Left forelimb (tissue), 1 donor: ENCODE results near the gene PROCR.
"Not testable (repeated sequence)": the region's sequence is repeated elsewhere in the genome, so short reads cannot be mapped to it uniquely, and the experiment has no call there.

Experiments used
- DNase-seq: peaks from one replicate; pipeline ENCODE4 v3.0.0-alpha.2; 2018; ENCODE audit warnings: low spot score

The PROCR gene

GRCh38 chr20:35171753-35172433 lies at the start of gene PROCR:
Gene PROCR, plus strand, starts transcription at chr20:35172072. Its CDS starts 83 bp downstream, at chr20:35172155.
- DNase-seq = peak; percentile 89

GRCh38 chr20:35122756-35123405 lies 49.0 kb upstream of the PROCR start:
- no peak for DNase-seq

GRCh38 chr20:35125753-35126152 lies 46.1 kb upstream of the PROCR start:
- no peak for DNase-seq

DNA sequence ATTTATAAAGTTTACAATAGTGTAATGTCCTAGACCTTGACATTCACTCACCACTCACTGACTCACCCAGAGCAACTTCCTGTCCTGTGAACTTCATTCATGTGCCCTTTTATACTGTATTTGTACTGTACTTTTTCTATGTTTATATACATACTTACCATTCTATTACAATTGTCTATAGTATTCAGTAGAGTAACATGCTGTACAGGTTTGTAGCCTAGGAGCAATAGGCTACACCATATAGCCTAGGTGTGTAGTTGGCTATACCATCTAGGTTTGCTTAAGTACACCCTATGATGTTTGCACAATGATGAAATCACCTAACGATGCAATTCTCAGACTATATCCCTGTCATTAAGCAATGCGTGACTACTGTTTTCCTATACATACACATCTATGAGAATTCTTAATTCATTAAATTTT lies 42.2 kb upstream of the PROCR start:
- no peak for DNase-seq

GRCh38 chr20:35131934-35132333 lies 39.9 kb upstream of the PROCR start:
- DNase-seq = no peak

DNA sequence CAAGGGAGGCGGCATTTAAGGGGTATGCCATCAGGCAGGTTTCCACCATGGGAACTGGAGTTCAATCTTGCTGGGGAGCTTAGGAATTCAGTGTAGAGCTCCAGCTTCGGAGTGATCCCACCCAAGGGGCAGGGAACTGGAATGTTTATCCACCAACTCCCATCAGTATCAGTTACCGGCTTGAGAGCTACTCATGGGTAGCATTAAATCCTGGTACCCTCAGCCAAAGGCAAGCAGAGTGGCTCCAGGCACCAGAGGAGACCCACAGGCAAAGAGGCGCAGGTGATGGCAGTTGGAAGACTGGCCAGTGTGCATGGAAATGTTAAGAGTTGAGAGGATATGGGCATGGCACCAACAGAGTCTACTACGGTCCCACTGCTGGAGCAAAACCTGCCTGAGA lies 38.8 kb upstream of the PROCR start:
- DNase-seq = no peak

DNA sequence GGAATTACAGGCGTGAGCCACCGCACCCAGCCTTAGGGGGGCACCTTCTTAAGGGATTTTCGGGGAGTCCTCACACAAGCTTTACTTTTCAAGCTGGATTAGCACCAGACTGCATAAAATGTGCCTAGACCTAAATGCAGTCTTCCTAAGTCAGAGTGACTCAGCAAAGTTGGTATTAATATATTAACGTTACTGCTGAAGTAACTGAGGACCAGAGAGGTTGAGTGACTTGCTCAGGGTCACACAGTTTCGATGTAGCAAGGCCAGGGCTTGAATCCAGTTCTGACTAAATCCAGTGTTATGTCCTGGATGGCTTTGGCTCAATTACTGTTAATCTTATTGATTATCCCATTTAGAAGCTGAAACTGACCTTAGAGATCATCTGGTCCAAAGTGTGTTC lies 38.1 kb upstream of the PROCR start:
- no peak for DNase-seq

- no peak for DNase-seq
Measured at GRCh38 chr20:35134472-35134871, 37.4 kb upstream of the PROCR start.

DNA sequence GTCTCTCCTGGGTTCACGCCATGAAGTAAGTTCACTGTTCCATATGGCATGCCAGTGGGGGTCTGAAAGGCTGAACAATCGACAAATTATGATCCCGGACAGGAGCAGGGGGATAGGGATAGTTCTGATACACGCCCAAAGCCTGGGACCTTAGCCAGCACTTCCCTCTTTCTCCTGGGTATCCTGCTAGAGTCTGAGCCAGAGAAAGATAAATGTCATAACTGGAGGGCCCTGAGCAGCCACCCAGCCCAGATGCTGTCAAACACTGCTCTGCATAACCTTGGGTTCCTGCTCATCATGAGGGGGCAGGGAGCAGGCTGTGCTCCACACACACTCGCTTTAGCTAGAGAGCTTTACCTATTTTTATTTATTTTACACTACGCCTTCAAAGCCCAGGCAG lies 37.0 kb upstream of the PROCR start:
- no peak for DNase-seq

DNA sequence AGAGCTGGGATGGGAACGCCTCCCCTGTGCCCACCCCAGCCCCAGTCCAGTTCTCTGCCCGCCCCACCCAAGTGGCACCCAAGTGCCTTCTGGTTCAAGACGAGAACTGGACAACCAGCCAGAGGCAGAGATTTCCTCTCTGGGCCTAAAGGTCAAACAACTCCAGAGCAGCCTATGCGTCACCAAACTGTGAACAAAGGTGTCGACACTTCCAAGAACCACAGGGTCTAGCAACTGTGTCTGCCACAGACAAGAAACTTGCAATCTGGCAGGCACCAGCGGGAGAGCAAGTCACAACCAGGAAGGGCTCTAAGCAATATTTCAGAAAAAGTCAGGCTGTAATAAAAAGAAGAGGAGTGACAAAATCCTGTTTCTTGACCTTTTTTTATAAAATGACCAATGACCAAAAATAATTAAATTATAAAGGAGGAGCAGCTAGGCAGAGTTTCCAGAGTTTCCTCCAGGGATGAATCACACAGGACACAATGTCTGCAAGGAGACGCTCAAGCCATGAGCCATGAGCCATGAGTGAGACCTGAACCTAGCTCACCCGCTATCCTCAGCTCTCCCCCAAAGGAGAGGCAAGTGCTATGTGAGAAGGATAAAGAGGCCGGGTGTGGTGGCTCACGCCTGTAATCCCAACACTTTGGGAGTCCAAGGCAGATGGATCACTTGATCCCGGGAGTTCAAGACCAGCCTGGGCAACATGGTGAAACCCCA lies 35.8 kb upstream of the PROCR start:
- DNase-seq = no peak

DNA sequence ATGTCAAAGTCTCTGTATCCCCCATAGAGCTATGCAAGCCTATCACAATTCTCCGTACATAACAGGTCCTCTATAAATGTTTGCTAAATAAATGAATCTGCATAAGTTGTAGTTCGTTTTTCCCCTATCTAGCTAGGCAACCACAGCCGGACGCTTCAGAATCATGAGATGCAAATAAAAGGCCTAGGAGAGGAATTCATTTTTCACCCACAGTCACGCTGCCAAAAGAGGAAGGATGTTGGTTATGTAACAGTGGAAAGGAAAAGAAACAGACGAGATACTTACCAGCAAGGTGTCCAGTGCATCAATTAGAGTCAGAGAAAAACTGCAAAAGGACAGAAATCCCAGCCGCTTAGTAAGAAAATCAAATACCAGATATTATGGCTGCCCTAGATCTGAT lies 27.2 kb upstream of the PROCR start:
- no peak for DNase-seq

- no peak for DNase-seq
Measured at GRCh38 chr20:35145141-35145564, 26.7 kb upstream of the PROCR start.

- DNase-seq = no peak
Measured at GRCh38 chr20:35146299-35146919, 25.5 kb upstream of the PROCR start.

GRCh38 chr20:35146920-35147574 lies 24.8 kb upstream of the PROCR start, which contains the start of gene EDEM2:
Gene EDEM2, minus strand, starts transcription at chr20:35147336. Its CDS starts 78 bp downstream, at chr20:35147258.
- DNase-seq = peak; percentile 96

DNA sequence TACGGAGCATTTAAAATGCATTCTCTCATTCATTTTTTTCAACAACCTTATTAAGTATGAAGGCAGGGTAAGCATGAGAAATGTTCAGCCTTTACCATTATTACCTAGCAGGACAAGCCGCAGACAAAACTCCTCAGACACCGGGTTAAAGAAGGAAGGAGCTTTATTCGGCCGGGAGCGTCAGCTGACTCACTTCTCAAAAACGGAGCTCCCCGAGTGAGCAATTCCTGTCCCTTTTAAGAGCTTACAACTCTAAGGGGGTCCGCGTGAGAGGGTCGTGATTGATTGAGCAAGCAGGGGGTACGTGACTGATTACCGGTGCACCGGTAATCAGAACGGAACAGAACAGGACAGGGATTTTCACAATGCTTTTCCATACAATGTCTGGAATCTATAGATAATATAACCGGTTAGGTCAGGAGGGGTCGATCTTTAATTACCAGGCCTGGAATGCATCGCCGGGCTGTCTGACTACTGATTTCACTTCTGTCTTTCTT lies 24.2 kb upstream of the PROCR start:
- not testable (repeated sequence) for DNase-seq

- DNase-seq = no peak
Measured at GRCh38 chr20:35150846-35151579, 20.9 kb upstream of the PROCR start.

- no peak for DNase-seq
Measured at GRCh38 chr20:35151736-35152135, 20.1 kb upstream of the PROCR start.

- DNase-seq = no peak
Measured at GRCh38 chr20:35155936-35156335, 15.9 kb upstream of the PROCR start.

DNA sequence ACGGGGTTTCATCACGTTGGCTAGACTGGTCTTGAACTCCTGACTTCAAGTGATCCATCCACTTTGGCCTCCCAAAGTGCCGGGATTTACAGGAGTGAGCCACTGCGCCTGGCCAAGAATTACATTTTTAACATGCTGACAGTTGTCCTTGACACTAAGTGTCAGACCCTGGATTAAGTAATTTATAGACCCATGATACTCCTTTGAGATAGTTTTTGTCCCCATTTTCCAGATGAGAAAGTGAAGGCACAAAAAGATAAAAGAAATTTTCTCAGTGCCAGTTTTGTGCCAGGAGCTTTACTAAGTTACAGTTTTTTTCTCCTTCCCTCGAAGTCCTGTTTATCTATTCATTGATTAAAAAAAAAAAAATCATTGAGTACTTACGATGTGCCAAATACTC lies 14.9 kb upstream of the PROCR start:
- DNase-seq = no peak

DNA sequence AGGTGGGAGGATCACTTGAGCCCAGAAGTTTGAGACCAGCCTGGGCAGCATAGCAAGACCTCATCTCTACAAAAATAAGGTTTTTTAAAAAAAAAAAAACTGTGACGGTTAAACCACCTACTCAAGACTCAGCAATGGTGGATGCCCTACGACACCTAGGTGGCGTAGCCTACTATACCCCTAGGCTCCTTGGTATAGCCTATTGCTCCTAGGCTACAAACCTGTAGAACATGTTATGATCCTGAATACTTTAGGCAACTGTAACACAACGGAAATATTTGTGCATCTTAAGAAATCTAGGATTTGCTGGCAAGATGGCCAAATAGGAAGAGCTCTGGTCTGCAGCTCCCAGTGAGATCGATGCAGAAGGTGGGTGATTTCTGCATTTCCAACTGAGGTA lies 11.5 kb upstream of the PROCR start:
- DNase-seq = not testable (repeated sequence)

GRCh38 chr20:35164531-35164930 lies 7.3 kb upstream of the PROCR start:
- not testable (repeated sequence) for DNase-seq
